ENCODE measurements around the gene CRYBB3.

The CRYBB3 gene

GRCh38 chr22:25210793-25211192 is 11.1 kb downstream of the CRYBB3 start:
- POLR2A ChIA-PET (ENCODE audit: low non-redundant PET) = no interaction called here

GRCh38 chr22:25212337-25212736 is 12.7 kb downstream of the CRYBB3 start:
- ChIA-PET POLR2A (ENCODE audit: low non-redundant PET) (no interaction called here), CTCF (interaction anchor here (0.7 to 2.0 kb wide), 2 partner anchors 10 to 603 kb away, joined by 3 to 9 read pairs; no protein-coding TSS in a partner anchor)
- TF ChIP-seq CTCF (conservative IDR thresholded peaks at IDR 0.05; ENCODE audit: low read depth) = no peak
- H3K27ac ChIP-seq = no peak overlapping the region
- DNase-seq (ENCODE audit: low spot score) = no peak

More at GRCh38 chr22:25210793-25211192, 11.1 kb downstream of the CRYBB3 start:
- CTCF ChIA-PET = no interaction called here
- TF ChIP-seq CTCF (conservative IDR thresholded peaks at IDR 0.05; ENCODE audit: low read depth) = no peak
- no peak for DNase-seq (ENCODE audit: low spot score)
- H3K27ac ChIP-seq = no peak overlapping the region

- POLR2A ChIA-PET (ENCODE audit: low non-redundant PET) = no interaction called here
- no peak for TF ChIP-seq CTCF (conservative IDR thresholded peaks at IDR 0.05; ENCODE audit: low read depth)
- DNase-seq (ENCODE audit: low spot score) = no peak
- H3K27ac ChIP-seq = no peak overlapping the region
- CTCF ChIA-PET = interaction anchor here (2.0 kb wide), 1 partner anchor 11 kb away, joined by 9 read pairs; no protein-coding TSS in a partner anchor
Observed at GRCh38 chr22:25213221-25213620, 13.6 kb downstream of the CRYBB3 start.

- DNase-seq (ENCODE audit: low spot score) = no peak
- no peak for TF ChIP-seq CTCF (conservative IDR thresholded peaks at IDR 0.05; ENCODE audit: low read depth)
- ChIA-PET CTCF (interaction anchor here (1.6 kb wide), 1 partner anchor 14 kb away, joined by 3 read pairs; no protein-coding TSS in a partner anchor), POLR2A (ENCODE audit: low non-redundant PET) (no interaction called here)
- H3K27ac ChIP-seq = no peak overlapping the region
Observed at GRCh38 chr22:25216230-25216629, 16.6 kb downstream of the CRYBB3 start.

GRCh38 chr22:25219211-25219689 is 19.6 kb downstream of the CRYBB3 start, which contains the start of gene CRYBB2:
TSS of gene CRYBB2 (plus strand) at chr22:25219639. CDS start at chr22:25221430, 1,791 bp downstream.
- POLR2A ChIA-PET (ENCODE audit: low non-redundant PET) = no interaction called here
- CTCF ChIA-PET = no interaction called here
- TF ChIP-seq CTCF (conservative IDR thresholded peaks at IDR 0.05; ENCODE audit: low read depth) = no peak
- no peak for DNase-seq (ENCODE audit: low spot score)
- H3K27ac ChIP-seq = no peak within 1 kb of the TSS

GRCh38 chr22:25219948-25220442 is 20.3 kb downstream of the CRYBB3 start:
- DNase-seq (ENCODE audit: low spot score) = no peak
- no peak for TF ChIP-seq CTCF (conservative IDR thresholded peaks at IDR 0.05; ENCODE audit: low read depth)
- POLR2A ChIA-PET (ENCODE audit: low non-redundant PET) = no interaction called here
- H3K27ac ChIP-seq = no peak overlapping the region
- CTCF ChIA-PET = no interaction called here
